Panc1 (cell line): Measurements from ENCODE around the gene NAA16. TPM values are rescaled to one million over a fixed set of nuclear protein-coding genes. Genes with fewer than 3 reads are reported as not detected.

Experiments used
- ATAC-seq: fragments of 200-7000 bp; cut with Tn5 transposase; 2 replicates; pipeline ENCODE4 v1.9.1; 2020; ENCODE audit warnings: mild to moderate bottlenecking, moderate library complexity
- BruUV-seq: library from RNA; stranded (reverse); fragments of 400-500 nt; replicated peaks from 2 replicates; lab custom pipeline; 2021; lab: Mats Ljungman, UMichigan
- CTCF ChIA-PET: fragments of 300-600 bp; sonication (Branson Sonifier 250); formaldehyde crosslinking; loops from one replicate; lab custom pipeline; 2022; ENCODE audit warnings: antibody characterized with exemption; lab: Charles Lee
- POLR2A ChIA-PET: fragments of 300-600 bp; sonication (Branson Sonifier 250); formaldehyde crosslinking; loops from one replicate; lab custom pipeline; 2022; ENCODE audit warnings: antibody characterized with exemption; lab: Charles Lee
- DNase-seq: peaks from one replicate; pipeline ENCODE4 v3.0.0-alpha.2; 2010; ENCODE audit warnings: low read depth, low spot score
- H3K27ac ChIP-seq: 2 replicates; pipeline ENCODE4 v1.5.1; 2011; ENCODE audit warnings: mild to moderate bottlenecking, low read length, inconsistent platforms
- H3K27me3 ChIP-seq: fragments of 200-500 bp; sonication (Bioruptor generic); 2 replicates; pipeline ENCODE4 v1.6.0; 2014; ENCODE audit warnings: low read length, inconsistent platforms; ENCODE audit not compliant: control insufficient read depth, insufficient read depth
- H3K36me3 ChIP-seq: fragments of 200-500 bp; sonication (Bioruptor generic); 2 replicates; pipeline ENCODE4 v1.5.1; 2014; ENCODE audit warnings: inconsistent platforms, mild to moderate bottlenecking, low read length, moderate library complexity; ENCODE audit not compliant: control insufficient read depth, insufficient read depth
- H3K4me1 ChIP-seq: 2 replicates; pipeline ENCODE4 v1.5.1; 2011; ENCODE audit warnings: inconsistent platforms, mild to moderate bottlenecking, low read length, moderate library complexity; ENCODE audit not compliant: control insufficient read depth, insufficient read depth
- H3K4me3 ChIP-seq, 2 experiments: 2 replicates each; pipeline ENCODE4 v1.5.1; 2011 to 2012; ENCODE audit warnings: low read depth in 2 of 2, low read length in 2 of 2, mild to moderate bottlenecking in 2 of 2, inconsistent platforms in 1 of 2, moderate library complexity in 1 of 2
- H3K9me3 ChIP-seq: fragments of 200-500 bp; sonication (Bioruptor generic); 2 replicates; pipeline ENCODE4 v1.5.1; 2014; ENCODE audit warnings: low read depth, mild to moderate bottlenecking, inconsistent platforms, low read length, moderate library complexity; ENCODE audit not compliant: control insufficient read depth, insufficient read depth
- CTCF ChIP-seq: fragments of 450-650 bp; IDR thresholded peaks from 2 replicates; pipeline ENCODE4 v1.5.1; 2017; ENCODE audit warnings: mild to moderate bottlenecking
- REST ChIP-seq, 2 experiments: IDR thresholded peaks; 2 replicates each; pipeline ENCODE4 v1.6.1; 2011 to 2012; ENCODE audit warnings: low read depth in 2 of 2, control low read depth in 1 of 2, low read length in 1 of 2, mild to moderate bottlenecking in 1 of 2, moderate library complexity in 1 of 2; ENCODE audit not compliant: insufficient read depth in 1 of 2
- TCF7L2 ChIP-seq: IDR thresholded peaks from 2 replicates; pipeline ENCODE4 v1.6.1; 2011; ENCODE audit warnings: mild to moderate bottlenecking, low read depth, low read length, inconsistent platforms
- in situ Hi-C: cut with HindIII; loops from 2 replicates; pipeline ENCODE4 v1.10.0; 2016; ENCODE audit warnings: low sequenced_read_pairs, low pct_unique_long_range_greater_than_20kb
- intact Hi-C: fragments of 100-400 bp; cut with micrococcal nuclease; formaldehyde crosslinking; loops from one replicate; pipeline ENCODE4 v1.10.0; 2022; ENCODE audit not compliant: unreplicated experiment
- total RNA-seq: library from RNA; stranded (reverse); gene quantifications from one replicate; pipeline ENCODE4 v1.2.1, GENCODE V29; 2021; ENCODE audit not compliant: unreplicated experiment

Gene NAA16
- total RNA-seq, 1 experiment from 2014 or later = 24.2 TPM

GRCh38 chr13:41394166-41394565, 83.1 kb downstream of the NAA16 start:
- no peaks in the 10 kb centered on the region for H3K27me3 ChIP-seq
- no peak overlapping the region for H3K27ac ChIP-seq
- in situ Hi-C loops = no loop called here
- ChIA-PET POLR2A (no interaction called here), CTCF (no interaction called here)
- no peaks in the 10 kb centered on the region for H3K4me1 ChIP-seq
- no peaks in the 10 kb centered on the region for H3K9me3 ChIP-seq
- BruUV-seq = no TSS peak
- ATAC-seq (no peak), DNase-seq (no peak)
- TF ChIP-seq CTCF (no peak), REST (IDR thresholded peaks at IDR 0.05; ENCODE audit: insufficient read depth in 1 of 2, low read depth in 2 of 2, low read length in 1 of 2) (no peak)
- intact Hi-C loops = no loop called here
- H3K36me3 ChIP-seq = no peaks in the 10 kb centered on the region
- no peak overlapping the region for H3K4me3 ChIP-seq

GRCh38 chr13:41398494-41399170, 87.6 kb downstream of the NAA16 start:
- H3K9me3 ChIP-seq = no peaks in the 10 kb centered on the region
- no peak for TF ChIP-seq TCF7L2
- no peaks in the 10 kb centered on the region; the same call in 1 of the 2 replicates for H3K4me1 ChIP-seq
- H3K27me3 ChIP-seq = no peaks in the 10 kb centered on the region
- BruUV-seq = no TSS peak
- ATAC-seq = 0 out of 2 replicates have a peak, but pooled peaks have one; percentile 42
- ChIA-PET POLR2A (interaction anchor here (0.6 kb wide), 1 partner anchor 367 kb away, joined by 3 read pairs; no protein-coding TSS in a partner anchor), CTCF (no interaction called here)
- H3K27ac ChIP-seq = no peak overlapping the region
- intact Hi-C loops (no loop called here), in situ Hi-C loops (no loop called here)
- no peaks in the 10 kb centered on the region for H3K36me3 ChIP-seq
- no peak overlapping the region for H3K4me3 ChIP-seq
- no peak for DNase-seq

- H3K9me3 ChIP-seq = no peaks in the 10 kb centered on the region
- H3K27me3 ChIP-seq = no peaks in the 10 kb centered on the region
- POLR2A ChIA-PET = no interaction called here
- no peak for ATAC-seq
- CTCF ChIA-PET = no interaction called here
- no peak overlapping the region for H3K27ac ChIP-seq
- BruUV-seq = no TSS peak
- intact Hi-C loops (no loop called here), in situ Hi-C loops (no loop called here)
- H3K4me3 ChIP-seq = no peak overlapping the region
- no peaks in the 10 kb centered on the region for H3K36me3 ChIP-seq
- DNase-seq = no peak
- no peaks in the 10 kb centered on the region; the same call in 1 of the 2 replicates for H3K4me1 ChIP-seq
- TF ChIP-seq TCF7L2 = no peak
- TF ChIP-seq CTCF = 0 out of 2 replicates have a peak, but pooled peaks have one; percentile 11
These were observed 90.3 kb downstream of the NAA16 start for GRCh38 chr13:41401366-41401765.
